Gastrocnemius medialis (tissue), 4 donors: ENCODE data around the gene TNIP3.

Experiments used
- CTCF ChIP-seq, 5 experiments: fragments of 450-650 bp in 3 of 5; fragments of 200-600 bp in 2 of 5; sonication (generic) in 2 of 5; IDR thresholded peaks in 4 of 5; conservative IDR thresholded peaks in 1 of 5; 1 replicate in 4 of 5; 2 replicates in 1 of 5; pipeline ENCODE4 v1.5.1; 2016 to 2019; ENCODE audit warnings: antibody characterized with exemption in 5 of 5, mild to moderate bottlenecking in 3 of 5, moderate library complexity in 3 of 5
- POLR2A ChIP-seq, 2 donors: fragments of 450-650 bp; IDR thresholded peaks; one replicate each; pipeline ENCODE4 v1.6.1; 2017; ENCODE audit warnings: antibody characterized with exemption in 2 of 2, mild to moderate bottlenecking in 2 of 2, moderate library complexity in 2 of 2

- no peak for TF ChIP-seq CTCF (IDR thresholded peaks at IDR 0.05 in 4 of 5, conservative IDR thresholded peaks at IDR 0.05 in 1 of 5)
- TF ChIP-seq POLR2A (IDR thresholded peaks at IDR 0.05): no peak
These were observed 45.8 kb downstream of the TNIP3 start for GRCh38 chr4:121118344-121118743.
